Measurements from ENCODE around the gene DDX24. TPM values are rescaled to one million over a fixed set of nuclear protein-coding genes. Genes with fewer than 3 reads are reported as not detected.

The DDX24 gene
- polyA plus RNA-seq, 1 donor (not counting 4 experiments of a cell fraction or from before 2014, with no cell fraction given): 171 TPM

DNA sequence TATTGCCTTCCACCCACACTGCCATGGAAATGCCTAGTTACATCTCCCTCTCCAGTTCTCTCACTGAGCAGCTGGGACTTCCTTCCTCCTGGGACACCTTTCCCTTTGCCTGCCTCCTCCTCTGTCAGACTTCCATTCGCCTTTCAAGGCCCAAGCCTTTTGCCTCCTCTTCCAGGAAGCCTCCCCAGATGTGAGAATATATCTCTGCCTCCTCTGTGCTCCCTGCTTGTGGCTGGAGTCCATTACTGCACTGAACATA is 45.3 kb upstream of the DDX24 start:
- DNase-seq (ENCODE audit: low read depth, low spot score): no peak
- no peaks in the 10 kb centered on the region for H3K9me3 ChIP-seq (ENCODE audit: control insufficient read depth, low read depth, low read length)
- no peak overlapping the region for H3K27ac ChIP-seq (ENCODE audit: control insufficient read depth, insufficient read depth, low read length)
- H3K9ac ChIP-seq (ENCODE audit: control insufficient read depth, extremely low read depth, insufficient read depth, low read length): no peak overlapping the region
- FAIRE-seq: no peak
- no peaks in the 10 kb centered on the region for H3K79me2 ChIP-seq (ENCODE audit: control insufficient read depth, insufficient read depth, low read length)
- peaks cover 0 to 12% of the 10 kb centered on the region in 2 experiments for H3K36me3 ChIP-seq (ENCODE audit: control insufficient read depth in 2 of 2, extremely low read depth in 1 of 2, insufficient read depth in 2 of 2, low read length in 2 of 2)
- no peaks in the 10 kb centered on the region for H4K20me1 ChIP-seq (ENCODE audit: control insufficient read depth, extremely low read depth, insufficient read depth, low read length)
- H3K4me1 ChIP-seq (ENCODE audit: control insufficient read depth, extremely low read depth, insufficient read depth, low read length): peaks cover 16% of the 10 kb centered on the region
- no peak overlapping the region for H3K4me3 ChIP-seq (ENCODE audit: control insufficient read depth in 2 of 3, extremely low read depth in 1 of 3, insufficient read depth in 2 of 3, low read depth in 1 of 3, low read length in 3 of 3)
- H3K27me3 ChIP-seq (ENCODE audit: control insufficient read depth, extremely low read depth, insufficient read depth, low read length): no peaks in the 10 kb centered on the region
- dilution Hi-C loops (cut with MboI; ENCODE audit: extremely low pct_ligation_motif_present, low sequenced_read_pairs): no loop called here
- TF ChIP-seq EZH2 (IDR thresholded peaks at IDR 0.05; ENCODE audit: low read length): no peak
- TF ChIP-seq, protein P1, sequence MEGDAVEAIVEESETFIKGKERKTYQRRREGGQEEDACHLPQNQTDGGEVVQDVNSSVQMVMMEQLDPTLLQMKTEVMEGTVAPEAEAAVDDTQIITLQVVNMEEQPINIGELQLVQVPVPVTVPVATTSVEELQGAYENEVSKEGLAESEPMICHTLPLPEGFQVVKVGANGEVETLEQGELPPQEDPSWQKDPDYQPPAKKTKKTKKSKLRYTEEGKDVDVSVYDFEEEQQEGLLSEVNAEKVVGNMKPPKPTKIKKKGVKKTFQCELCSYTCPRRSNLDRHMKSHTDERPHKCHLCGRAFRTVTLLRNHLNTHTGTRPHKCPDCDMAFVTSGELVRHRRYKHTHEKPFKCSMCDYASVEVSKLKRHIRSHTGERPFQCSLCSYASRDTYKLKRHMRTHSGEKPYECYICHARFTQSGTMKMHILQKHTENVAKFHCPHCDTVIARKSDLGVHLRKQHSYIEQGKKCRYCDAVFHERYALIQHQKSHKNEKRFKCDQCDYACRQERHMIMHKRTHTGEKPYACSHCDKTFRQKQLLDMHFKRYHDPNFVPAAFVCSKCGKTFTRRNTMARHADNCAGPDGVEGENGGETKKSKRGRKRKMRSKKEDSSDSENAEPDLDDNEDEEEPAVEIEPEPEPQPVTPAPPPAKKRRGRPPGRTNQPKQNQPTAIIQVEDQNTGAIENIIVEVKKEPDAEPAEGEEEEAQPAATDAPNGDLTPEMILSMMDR (optimal IDR thresholded peaks at IDR 0.05 in 1 of 3, IDR thresholded peaks at IDR 0.05 in 1 of 3, conservative IDR thresholded peaks at IDR 0.05 in 1 of 3; ENCODE audit: extremely low read depth in 1 of 3, insufficient read depth in 2 of 3, low read length in 3 of 3): no peak
- no peaks in the 10 kb centered on the region for H3K9me1 ChIP-seq (ENCODE audit: control insufficient read depth, extremely low read depth, insufficient read depth, low read length)
- no peak overlapping the region for H2AFZ ChIP-seq (ENCODE audit: control insufficient read depth, low read length)
- H3K4me2 ChIP-seq (ENCODE audit: control insufficient read depth, extremely low read depth, insufficient read depth, low read depth, low read length): no peak overlapping the region

DNA sequence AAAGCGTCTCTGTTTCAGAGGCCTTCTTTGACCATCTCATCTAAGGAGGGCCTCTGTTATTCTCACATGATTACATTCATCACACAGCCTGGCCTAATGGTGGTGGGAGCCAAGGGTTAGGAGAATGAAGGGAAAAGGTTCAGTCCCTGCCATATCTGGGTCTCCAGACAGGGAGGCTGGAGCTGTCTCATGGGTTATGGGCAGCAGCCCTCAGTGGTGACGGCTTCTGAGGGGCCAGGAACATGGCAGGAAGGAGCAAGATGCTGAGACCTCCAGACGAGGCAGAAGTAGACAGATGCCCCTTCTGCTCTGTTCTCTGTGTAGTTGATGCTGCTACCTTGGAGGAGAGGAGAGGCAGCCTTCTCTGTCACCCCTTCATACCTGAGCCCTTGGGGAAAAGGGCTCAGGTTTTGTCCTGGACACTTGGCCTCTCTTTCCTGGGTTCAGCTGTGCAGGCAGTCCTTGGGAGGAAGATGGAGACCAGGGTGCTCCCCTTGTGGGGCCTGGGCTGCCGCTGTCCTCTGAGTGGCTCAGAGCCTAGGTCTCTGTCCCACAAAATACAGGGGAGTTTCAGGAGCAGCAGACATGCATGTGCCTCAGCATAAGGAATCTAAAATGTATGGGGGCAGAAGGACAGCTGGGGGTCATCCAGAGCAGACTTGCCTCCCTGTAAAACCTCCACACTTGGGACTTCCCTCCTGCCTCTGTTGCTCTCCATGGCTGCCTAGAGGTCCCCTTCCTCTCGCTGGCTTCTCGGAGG is 44.8 kb upstream of the DDX24 start:
- no peaks in the 10 kb centered on the region for H3K9me3 ChIP-seq (ENCODE audit: control insufficient read depth, low read depth, low read length)
- H3K4me3 ChIP-seq (ENCODE audit: control insufficient read depth in 2 of 3, extremely low read depth in 1 of 3, insufficient read depth in 2 of 3, low read depth in 1 of 3, low read length in 3 of 3): no peak overlapping the region
- dilution Hi-C loops (cut with MboI; ENCODE audit: extremely low pct_ligation_motif_present, low sequenced_read_pairs): no loop called here
- H3K4me2 ChIP-seq (ENCODE audit: control insufficient read depth, extremely low read depth, insufficient read depth, low read depth, low read length): no peak overlapping the region
- DNase-seq (ENCODE audit: low read depth, low spot score): no peak
- H3K9me1 ChIP-seq (ENCODE audit: control insufficient read depth, extremely low read depth, insufficient read depth, low read length): no peaks in the 10 kb centered on the region
- H3K36me3 ChIP-seq (ENCODE audit: control insufficient read depth in 2 of 2, extremely low read depth in 1 of 2, insufficient read depth in 2 of 2, low read length in 2 of 2): peaks cover 0 to 12% of the 10 kb centered on the region in 2 experiments
- no peak for TF ChIP-seq EZH2 (IDR thresholded peaks at IDR 0.05; ENCODE audit: low read length)
- TF ChIP-seq, protein P1 (optimal IDR thresholded peaks at IDR 0.05 in 1 of 3, IDR thresholded peaks at IDR 0.05 in 1 of 3, conservative IDR thresholded peaks at IDR 0.05 in 1 of 3; ENCODE audit: extremely low read depth in 1 of 3, insufficient read depth in 2 of 3, low read length in 3 of 3): no peak
- no peak for FAIRE-seq
- no peaks in the 10 kb centered on the region for H4K20me1 ChIP-seq (ENCODE audit: control insufficient read depth, extremely low read depth, insufficient read depth, low read length)
- no peak overlapping the region for H3K27ac ChIP-seq (ENCODE audit: control insufficient read depth, insufficient read depth, low read length)
- H3K9ac ChIP-seq (ENCODE audit: control insufficient read depth, extremely low read depth, insufficient read depth, low read length): no peak overlapping the region
- no peaks in the 10 kb centered on the region for H3K79me2 ChIP-seq (ENCODE audit: control insufficient read depth, insufficient read depth, low read length)
- no peak overlapping the region for H2AFZ ChIP-seq (ENCODE audit: control insufficient read depth, low read length)
- H3K27me3 ChIP-seq (ENCODE audit: control insufficient read depth, extremely low read depth, insufficient read depth, low read length): no peaks in the 10 kb centered on the region
- peaks cover 16% of the 10 kb centered on the region for H3K4me1 ChIP-seq (ENCODE audit: control insufficient read depth, extremely low read depth, insufficient read depth, low read length)

Data from keratinocyte (primary cell).